AG10803 (cell line): ENCODE results near the gene BTK.
A peak's percentile ranks its signal among the peaks of the same experiment; 100 is the strongest.

Source experiments
- DNase-seq: peaks from one replicate; pipeline ENCODE4 v3.0.0; 2010; ENCODE audit warnings: low read depth
- H3K4me3 ChIP-seq: 2 replicates; pipeline ENCODE4 v1.5.1; 2011; ENCODE audit warnings: mild to moderate bottlenecking, low read length, control low read depth
- TF ChIP-seq, protein P1 (sequence below): conservative IDR thresholded peaks from 2 replicates; pipeline ENCODE4 v1.5.1; 2011; ENCODE audit warnings: mild to moderate bottlenecking, low read length, control low read depth, inconsistent platforms

The BTK gene

DNA sequence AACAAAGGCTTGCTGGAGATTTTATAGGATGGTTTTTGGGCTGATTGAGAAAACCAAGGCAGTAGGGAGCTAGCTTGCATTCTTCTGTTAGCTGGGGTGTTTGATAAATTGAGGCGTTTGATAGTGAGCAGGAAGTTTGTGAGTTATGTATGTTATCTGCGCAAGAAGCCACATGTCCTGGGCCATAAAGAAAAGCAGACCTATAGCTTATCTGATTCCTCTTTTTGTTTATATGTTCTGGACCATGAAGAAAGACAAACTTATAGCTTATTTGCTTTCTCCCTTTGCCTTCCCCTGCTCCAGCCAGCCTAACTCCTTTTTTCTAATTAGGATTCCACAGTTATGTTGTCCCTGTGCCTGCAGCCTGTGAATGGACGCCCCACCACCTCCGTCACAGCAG, 31.2 kb upstream of the BTK start:
- DNase-seq = no peak
- TF ChIP-seq, protein P1, sequence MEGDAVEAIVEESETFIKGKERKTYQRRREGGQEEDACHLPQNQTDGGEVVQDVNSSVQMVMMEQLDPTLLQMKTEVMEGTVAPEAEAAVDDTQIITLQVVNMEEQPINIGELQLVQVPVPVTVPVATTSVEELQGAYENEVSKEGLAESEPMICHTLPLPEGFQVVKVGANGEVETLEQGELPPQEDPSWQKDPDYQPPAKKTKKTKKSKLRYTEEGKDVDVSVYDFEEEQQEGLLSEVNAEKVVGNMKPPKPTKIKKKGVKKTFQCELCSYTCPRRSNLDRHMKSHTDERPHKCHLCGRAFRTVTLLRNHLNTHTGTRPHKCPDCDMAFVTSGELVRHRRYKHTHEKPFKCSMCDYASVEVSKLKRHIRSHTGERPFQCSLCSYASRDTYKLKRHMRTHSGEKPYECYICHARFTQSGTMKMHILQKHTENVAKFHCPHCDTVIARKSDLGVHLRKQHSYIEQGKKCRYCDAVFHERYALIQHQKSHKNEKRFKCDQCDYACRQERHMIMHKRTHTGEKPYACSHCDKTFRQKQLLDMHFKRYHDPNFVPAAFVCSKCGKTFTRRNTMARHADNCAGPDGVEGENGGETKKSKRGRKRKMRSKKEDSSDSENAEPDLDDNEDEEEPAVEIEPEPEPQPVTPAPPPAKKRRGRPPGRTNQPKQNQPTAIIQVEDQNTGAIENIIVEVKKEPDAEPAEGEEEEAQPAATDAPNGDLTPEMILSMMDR = no peak
- H3K4me3 ChIP-seq = no peak overlapping the region

DNA sequence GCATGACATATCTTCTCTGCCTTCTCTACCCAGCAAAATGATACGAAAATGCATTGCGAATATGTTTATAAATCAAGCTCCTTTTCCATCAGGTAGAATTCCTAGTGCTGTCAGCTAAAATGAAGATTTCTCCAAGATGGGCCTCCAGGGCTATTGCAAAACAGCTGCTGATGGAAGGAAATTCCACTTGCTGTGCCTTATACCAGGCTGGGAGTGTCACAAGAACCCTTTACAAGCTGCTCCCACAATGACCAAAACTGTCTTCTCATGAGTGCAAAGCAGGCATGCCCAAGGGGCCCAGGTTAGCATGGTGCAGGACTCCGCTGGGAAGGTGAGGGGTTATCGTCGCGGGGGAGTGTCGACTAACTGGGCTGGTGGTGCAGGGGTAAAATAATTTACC, 30.7 kb upstream of the BTK start:
- H3K4me3 ChIP-seq = no peak overlapping the region
- no peak for DNase-seq
- TF ChIP-seq, protein P1 = no peak

DNA sequence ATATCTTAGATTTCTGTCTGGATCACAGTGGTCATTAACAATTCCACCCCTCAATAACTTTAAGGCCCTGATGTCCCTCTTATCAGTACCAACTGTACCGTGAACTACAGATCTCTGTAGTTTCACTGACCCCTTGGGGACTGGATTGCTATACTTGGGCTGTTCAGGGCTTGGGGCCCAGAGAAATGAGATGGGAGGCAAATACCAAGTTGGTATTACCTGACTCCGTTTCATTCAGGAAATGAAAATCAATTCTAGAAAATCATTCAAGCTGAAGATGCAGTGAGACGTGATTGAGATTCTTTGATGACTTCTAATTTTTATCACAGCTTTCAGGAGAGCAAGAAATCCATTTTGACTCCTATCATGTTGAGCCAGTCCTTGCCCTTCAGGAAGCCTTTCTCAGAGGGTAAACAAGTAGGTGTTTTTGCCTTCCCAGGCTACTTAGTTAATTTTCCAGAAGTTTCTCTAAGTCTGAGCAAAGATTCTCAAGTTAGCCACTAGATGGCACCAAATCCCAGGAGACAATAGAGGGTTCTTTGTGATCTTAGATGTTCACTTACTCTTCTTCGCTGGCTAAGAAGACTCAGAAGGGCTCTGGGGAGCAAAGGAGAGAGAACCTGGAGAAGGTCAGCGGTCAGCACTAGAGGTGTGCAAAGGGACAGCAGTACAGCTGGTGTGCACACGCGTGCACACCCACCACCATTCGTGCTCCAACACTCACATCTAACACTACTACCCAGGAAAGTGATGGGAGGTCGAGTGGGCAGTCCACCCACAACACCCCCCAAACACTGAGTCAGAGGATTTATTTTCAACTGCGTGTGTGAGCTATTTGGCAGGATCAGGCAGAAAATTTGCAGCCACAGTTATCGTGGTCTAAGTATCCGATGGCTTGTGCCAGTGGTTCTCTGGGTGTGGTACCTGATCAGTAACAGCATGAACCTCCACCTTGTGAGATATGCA, 29.5 kb upstream of the BTK start:
- DNase-seq = peak; percentile 77
- H3K4me3 ChIP-seq = no peak overlapping the region
- TF ChIP-seq, protein P1 = peak; percentile 69

DNA sequence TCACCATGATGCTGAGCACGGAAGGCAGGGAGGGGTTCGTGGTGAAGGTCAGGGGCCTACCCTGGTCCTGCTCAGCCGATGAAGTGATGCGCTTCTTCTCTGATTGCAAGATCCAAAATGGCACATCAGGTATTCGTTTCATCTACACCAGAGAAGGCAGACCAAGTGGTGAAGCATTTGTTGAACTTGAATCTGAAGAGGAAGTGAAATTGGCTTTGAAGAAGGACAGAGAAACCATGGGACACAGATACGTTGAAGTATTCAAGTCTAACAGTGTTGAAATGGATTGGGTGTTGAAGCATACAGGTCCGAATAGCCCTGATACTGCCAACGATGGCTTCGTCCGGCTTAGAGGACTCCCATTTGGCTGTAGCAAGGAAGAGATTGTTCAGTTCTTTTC, 26.0 kb upstream of the BTK start:
- no peak for DNase-seq
- TF ChIP-seq, protein P1 = no peak
- no peak overlapping the region for H3K4me3 ChIP-seq

DNA sequence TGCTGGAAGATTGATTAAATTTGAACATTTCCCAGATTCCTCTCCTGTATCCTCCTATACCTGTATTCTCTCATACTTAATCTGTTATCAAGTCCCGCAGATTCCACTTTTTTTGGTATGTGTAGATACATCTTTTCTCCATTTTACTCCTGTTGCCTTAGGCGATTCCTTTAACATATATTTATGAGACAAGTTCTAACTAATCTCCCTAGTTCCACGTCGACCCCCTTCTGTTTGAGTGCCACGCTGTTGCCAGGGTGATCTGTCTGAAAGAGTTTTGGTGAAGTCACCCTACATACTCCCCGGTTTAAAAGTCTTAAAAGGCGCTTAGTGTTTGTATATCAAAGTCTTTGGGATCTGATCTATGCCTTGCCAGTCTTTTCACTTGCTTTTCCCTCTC, 24.5 kb upstream of the BTK start:
- no peak for DNase-seq
- TF ChIP-seq, protein P1 = no peak
- H3K4me3 ChIP-seq = peak overlapping the region; percentile 73

DNA sequence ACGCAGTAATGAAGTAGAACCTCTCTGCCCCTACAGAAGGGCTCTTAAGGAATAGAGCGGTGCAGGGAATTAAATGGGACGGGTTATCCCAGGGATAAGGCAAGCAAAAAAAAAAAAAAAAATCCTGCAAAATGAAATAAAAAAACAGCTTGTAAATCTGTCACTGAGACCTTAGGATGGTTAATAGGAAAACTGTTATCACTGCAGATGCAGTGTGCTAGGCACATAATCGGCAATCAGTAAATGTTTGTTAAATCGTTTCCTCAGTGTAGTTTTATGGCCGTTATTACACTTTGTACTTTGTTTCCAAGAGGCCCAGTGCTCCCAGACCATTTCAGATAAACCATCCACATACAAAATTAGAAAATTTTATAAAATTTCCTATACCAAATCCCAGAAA, 23.1 kb upstream of the BTK start:
- H3K4me3 ChIP-seq = peak overlapping the region; percentile 73
- no peak for DNase-seq

More for the DNA sequence above, 23.1 kb upstream of the BTK start:
- TF ChIP-seq, protein P1 = no peak
